T follicular helper cell (primary cell): ENCODE results near the gene LINC00632.

ENCODE experiments used
- DNase-seq: peaks from one replicate; pipeline ENCODE4 v3.0.0-alpha.2; 2020; ENCODE audit warnings: low read depth

LINC00632 gene

GRCh38 chrX:140765043-140765784 lies 55.7 kb downstream of the LINC00632 start:
- DNase-seq: no peak

GRCh38 chrX:140766024-140766611 lies 56.6 kb downstream of the LINC00632 start:
- DNase-seq: peak; percentile 19

GRCh38 chrX:140767646-140768045 lies 58.1 kb downstream of the LINC00632 start:
- no peak for DNase-seq

GRCh38 chrX:140775211-140775610 lies 65.7 kb downstream of the LINC00632 start:
- DNase-seq: no peak

- no peak for DNase-seq
Measured at GRCh38 chrX:140776320-140776719, 66.8 kb downstream of the LINC00632 start.

GRCh38 chrX:140794642-140795041 lies 85.1 kb downstream of the LINC00632 start:
- DNase-seq: no peak

GRCh38 chrX:140799216-140799615 lies 89.7 kb downstream of the LINC00632 start:
- no peak for DNase-seq

GRCh38 chrX:140804292-140804691 lies 94.7 kb downstream of the LINC00632 start:
- DNase-seq: no peak

GRCh38 chrX:140815868-140816267 lies 106.3 kb downstream of the LINC00632 start:
- no peak for DNase-seq

- no peak for DNase-seq
Measured at GRCh38 chrX:140817943-140818342, 108.4 kb downstream of the LINC00632 start.

GRCh38 chrX:140821280-140821679 lies 111.7 kb downstream of the LINC00632 start:
- no peak for DNase-seq

- no peak for DNase-seq
Measured at GRCh38 chrX:140822184-140822583, 112.6 kb downstream of the LINC00632 start.

- no peak for DNase-seq
Measured at GRCh38 chrX:140822861-140823260, 113.3 kb downstream of the LINC00632 start.

GRCh38 chrX:140836874-140837273 lies 127.3 kb downstream of the LINC00632 start:
- no peak for DNase-seq
